Effector CD8-positive, alpha-beta T cell (primary cell): ENCODE results near the gene TRRAP.
"Not testable (repeated sequence)": the region's sequence is repeated elsewhere in the genome, so short reads cannot be mapped to it uniquely, and the experiment has no call there.

Experiments
- DNase-seq: peaks from one replicate; lab custom pipeline; 2025; lab: John Stamatoyannopoulos, UW

TRRAP gene

DNA sequence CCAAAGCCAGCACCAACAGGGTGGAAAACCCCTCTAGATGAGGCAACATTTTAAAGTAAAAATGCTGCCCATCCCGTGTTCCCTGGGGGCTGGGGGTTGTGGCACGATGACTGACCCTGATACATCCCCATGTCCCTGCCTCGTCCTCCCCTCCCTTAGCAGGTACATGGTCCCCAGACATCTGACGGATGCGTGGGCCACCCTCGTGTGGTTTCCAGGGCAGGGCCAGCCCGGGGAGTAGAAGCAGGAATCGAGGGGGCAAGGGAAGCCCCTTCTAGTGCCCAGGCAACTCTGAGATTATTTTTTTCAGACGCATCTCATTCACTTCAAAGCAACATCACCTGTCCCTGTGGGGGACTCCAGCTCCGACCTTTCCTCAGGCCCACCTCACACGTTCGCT lies 12.0 kb upstream of the TRRAP start:
- no peak for DNase-seq

DNA sequence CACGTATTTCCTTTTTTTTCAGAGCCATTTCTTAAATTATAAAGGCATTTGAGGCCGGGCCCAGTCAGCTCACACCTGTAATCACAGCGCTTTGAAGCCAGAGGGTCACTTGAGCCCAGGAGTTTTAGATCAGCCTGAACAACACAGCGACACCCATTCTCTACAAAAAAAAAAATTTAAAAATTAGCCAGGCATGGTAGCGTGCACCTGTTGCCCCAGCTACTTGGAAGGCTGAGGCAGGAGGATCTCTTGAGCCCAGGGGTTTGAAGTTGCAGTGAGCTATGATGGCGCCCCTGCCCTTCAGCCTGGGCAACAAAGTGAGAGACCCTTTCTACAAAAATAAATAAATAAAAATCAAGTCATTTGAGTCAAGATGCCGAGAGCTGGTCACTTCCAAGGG lies 11.6 kb upstream of the TRRAP start:
- DNase-seq = no peak

DNA sequence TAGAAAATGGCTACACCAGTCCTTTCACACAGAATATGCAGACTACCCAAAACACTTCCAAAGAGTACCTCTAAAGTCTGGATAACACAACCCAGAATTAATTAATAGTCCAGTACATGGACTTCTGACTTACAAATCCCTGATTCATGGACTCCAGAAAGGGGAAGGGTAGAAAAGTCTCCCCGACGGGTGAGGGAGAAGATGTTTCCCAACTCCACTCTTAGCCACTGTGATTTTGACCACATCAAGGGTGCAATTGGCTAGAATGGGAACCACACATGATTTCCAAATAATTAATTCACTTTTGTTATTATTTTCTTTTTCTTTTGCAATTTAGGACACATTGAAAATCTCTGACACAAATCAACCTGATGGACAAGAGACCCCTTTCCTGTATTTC lies 9.9 kb upstream of the TRRAP start:
- DNase-seq = no peak

DNA sequence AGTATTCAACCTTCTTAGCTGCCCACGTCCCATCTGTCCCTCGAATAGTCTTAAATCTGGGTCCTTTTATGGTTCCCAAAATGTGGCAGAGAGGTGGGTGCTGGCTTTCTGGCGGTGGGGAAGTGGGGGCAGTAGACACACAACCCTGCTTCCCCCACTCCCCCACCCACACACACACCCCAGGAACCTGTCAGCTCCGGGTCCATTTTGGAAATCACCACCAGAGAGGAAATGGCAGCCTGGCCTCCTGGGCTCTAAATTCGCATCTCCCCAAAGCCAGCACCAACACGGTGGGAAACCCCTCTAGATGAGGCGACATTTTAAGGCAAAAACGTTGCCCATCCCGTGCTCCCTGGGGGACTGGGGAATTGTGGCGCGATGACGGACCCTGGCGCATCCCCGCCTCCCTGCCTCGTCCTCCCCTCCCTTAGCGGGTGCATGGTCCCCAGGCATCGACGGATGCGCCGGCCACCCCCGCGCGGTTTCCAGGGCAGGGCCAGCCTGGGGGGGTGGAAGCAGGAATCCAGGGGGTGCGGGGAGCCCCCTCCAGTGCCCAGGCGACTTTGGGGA lies 9.2 kb upstream of the TRRAP start:
- no peak for DNase-seq

DNA sequence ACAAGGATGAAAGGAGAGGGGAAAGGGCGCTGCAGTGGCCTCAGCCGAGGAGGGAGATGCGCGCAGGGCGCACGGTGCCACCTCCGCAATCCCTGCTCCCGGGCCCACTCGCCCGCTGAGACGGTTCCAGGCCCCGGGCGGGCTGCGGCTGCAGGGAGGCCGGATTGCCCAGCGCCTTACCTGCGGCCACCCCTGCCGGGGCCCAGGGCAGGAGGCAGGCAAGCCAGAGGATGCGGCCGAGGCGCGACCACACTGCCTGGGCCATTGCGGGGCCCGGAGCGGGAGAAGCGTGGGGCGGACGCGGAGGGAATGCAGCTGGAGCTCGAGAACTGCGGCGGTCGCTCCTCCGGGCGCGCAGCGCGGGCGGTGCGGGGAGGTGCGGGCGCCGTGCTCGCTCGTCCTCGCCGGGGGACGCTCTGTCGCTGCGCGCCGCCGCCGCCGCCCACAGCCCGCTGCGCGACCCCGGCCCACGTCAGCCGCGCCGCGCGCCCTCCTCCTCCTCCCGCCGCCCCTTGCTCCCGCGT lies 8.7 kb upstream of the TRRAP start, which contains the start of gene TMEM130:
TMEM130 (minus strand) TSS at position 418 of the 524 bp plus-strand sequence; CDS start at position 265, 153 bp downstream.
- no peak for DNase-seq

DNA sequence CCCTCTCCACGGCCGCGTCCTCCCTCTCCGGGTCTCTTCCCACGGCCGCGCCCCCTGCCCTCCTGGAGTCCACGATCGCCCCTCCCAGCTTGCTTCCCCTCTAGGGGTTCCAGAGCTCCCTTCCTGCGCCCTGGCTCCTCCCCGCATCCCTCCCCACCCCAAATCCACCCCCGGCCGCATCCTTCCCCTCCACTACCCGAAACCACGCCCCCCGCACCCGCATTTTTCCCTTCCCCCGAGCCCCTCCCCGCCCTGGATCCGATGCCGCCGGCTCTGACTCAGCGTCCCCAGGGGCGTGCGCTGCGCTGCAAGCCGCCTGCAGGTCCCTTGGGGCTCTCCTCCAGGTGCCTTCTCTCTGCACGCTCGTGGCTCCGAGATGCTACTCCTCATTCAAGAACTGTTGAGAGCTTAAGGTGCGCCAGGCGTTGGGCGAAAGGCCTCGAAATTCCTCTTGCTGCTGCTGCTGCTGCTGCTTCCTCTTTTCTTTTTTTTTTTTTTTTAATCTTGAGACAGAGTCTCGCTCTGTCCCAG lies 8.1 kb upstream of the TRRAP start:
- peak; percentile 10 for DNase-seq

DNA sequence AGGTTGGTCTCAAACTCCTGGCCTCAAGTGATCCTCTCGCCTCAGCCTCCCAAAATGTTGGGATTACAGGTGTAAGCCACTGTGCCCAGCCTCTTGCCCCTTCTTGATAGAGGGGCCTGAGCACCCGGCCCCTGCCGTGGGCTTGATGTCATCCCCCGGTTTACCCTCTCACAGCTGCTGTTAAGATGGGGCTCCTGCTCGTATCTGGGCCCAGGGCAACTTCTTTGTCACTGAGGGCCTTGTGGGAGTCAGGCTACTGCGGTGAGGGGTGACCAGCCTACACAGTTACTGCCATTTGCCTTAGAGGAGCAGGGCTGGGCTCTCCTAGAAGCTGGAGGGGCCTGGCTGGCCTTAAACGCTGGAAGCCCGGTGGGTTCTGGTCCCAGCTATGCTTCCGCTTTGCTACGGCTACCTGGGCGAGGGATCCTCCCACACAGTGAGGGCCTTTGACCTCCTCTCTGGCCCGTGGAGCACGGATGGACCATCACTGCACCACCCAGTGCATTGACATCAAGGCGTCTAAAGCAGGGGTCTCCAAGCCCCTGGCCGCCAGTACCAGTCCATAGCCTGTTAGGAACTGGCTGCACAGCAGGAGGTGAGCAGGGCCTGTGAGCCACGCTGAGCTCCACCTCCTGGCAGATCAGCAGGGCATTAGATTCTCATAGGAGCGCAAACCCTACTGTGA lies 7.4 kb upstream of the TRRAP start:
- DNase-seq = no peak

DNA sequence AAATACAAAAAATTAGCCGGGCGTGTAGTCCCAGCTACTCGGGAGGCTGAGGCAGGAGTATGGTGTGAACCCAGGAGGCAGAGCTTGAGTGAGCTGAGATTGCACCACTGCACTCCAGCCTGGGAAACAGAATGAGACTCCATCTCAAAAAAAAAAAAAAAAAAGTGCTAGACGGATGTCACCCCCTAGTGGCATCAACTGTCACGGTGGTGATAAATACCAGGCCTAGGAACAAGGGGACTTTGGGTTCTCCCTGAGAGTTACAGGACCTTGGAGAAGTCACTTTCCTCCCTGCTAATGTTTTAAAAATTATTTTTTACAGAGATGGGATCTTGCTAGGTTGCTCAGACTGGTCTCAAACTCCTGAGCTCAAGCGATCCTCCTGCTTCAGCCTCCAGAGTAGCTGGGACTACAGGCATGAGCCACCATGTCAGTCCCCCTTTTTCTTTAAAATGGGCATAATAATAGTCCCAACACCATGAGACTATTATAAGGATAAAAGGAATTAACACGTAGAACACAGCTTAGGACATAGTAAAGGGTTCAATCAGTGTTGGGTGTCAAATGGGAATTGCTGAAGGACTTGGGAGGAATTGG lies 5.9 kb upstream of the TRRAP start:
- no peak for DNase-seq

DNA sequence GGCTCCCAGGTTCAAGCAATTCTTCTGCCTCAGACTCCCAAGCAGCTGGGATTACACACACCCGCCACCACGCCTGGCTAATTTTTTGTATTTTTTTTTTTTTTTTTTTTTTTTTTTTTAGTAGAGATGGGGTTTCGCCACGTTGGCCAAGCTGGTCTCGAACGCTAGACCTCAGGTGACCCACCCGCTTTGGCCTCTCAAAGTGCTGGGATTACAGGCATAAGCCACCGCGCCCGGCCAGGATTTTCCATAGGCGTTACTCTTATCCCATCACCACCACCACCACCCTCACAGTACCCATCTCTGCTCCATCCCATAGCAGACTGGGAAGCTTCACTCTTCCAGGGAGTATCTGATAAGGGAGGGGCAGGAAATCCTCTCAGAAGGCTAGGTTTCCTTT lies 4.7 kb upstream of the TRRAP start:
- DNase-seq = not testable (repeated sequence)

DNA sequence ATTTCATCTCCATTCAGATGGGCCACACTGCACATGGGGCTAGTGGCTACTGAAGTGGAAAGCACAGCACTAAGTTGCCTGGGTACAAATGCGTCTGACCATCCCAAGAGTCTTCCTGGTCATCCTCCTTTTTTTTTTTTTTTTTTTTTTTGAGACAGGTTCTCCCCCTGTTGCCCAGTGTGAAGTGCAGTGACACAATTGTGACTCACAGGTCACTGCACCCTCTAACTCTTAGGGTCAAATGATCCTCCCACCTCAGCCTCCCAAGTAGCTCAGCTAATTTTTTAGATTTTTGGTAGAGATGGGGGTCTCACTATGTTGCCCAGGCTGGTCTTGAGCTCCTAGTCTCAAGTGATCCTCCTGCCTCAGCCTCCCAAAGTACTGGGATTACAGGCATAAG lies 3.4 kb upstream of the TRRAP start:
- DNase-seq = no peak

DNA sequence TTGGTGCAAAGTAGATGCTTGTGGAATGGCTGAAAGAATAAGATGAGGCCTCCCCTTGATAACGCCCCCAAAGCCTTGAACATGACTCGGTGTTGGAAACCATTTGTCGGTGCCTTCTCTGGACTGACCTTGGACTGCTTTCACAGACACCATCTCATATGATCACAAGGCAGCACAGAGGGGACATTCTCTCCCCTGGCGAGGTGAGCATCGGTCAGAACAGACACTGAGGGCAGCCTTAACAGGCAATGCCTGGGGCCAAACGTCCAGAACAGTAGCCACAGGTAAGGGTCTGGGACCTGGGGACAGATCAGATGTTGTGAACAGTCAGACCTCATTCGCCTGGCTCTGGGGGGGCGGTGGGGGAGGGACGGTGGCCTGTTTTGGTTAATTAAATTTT lies 2.8 kb upstream of the TRRAP start:
- no peak for DNase-seq

DNA sequence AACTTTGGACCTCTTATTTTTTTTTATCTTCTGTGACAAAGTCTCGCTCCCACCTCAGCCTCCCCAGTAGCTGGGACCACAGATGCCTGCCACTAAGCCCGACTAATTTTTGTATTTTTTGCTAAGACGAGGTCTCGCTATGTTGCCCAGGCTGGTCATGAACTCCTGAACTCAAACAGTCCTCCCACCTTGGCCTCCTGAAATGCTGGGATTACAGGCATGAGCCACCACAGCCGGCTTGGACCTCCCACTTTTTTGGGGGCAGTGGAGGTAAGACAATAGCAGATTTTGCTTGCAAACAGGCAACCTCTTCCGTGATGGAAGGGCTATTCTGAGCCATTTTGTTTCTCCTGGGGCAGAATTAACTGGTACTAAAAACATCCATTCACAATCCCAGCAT lies 1.2 kb upstream of the TRRAP start:
- DNase-seq = no peak

DNA sequence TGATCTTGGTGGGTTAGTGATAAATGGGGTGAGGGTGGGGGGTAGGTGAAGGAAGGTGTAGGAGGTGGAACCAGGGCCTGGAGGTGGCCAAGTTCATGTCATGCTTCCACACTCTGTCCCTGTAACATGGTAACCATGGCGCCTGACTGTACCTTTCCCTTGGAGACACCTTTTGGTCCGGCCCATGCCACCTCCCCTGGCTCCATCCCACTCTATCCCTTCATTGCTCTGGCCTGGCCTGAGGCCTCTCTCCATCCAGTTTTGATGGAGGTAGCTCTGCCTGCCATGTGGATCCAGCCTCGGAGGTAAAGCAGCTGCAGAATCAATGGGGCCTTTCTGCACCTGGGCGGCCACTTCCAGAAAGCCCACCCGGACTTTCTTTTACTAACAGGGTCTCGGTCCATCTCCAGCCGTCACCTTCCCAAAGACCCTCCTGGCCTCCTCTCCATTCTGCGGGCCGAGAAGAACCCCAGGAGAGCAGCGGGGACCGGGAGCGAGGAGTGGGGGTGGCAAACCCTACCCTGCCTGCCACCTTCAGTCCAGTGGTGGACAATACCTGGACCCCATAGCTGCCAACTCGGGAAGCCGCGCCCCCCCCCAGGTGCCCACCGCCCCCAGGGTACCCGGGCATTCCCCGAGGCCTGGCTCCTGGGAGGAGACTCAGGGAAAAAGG lies 504 bp upstream of the TRRAP start:
- DNase-seq = no peak

DNA sequence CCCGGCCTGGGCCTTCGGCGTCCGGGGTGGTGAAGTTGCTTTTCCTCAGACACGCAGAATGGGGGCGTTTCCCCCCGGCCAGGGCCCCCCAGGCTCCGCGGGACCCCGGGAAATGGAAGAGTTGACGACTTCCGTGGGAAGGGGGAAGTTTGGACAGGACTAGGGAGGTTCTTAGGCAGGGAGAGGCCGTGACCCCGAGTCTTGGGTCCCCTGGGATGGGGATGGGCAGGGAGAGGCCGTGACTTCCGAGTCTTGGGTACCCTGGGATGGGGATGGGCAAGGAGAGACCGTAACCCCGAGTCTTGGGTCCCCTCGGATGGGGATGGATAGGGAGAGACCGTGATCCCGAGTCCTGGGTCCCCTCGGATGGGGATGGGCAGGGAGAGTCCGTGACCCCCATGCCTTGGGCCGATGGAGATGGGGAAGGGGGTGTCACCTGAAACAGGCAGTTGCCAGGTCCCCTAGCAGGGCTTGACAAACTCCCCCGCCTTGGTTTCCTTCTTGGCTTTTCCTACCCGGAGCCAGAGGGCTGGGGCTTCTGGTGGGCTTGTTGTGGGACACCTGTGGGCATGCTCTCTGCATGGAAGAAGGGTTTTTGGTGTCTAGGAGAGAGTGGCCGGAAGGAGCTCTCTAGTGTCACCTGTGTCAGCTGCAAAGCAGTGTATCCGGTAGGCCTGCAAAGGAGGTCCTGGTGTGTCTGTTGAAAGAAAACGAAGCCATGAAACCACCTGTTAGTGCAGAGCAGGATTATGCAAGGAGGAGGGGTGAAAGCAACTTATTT lies 1.1 kb downstream of the TRRAP start:
- peak; percentile 45 for DNase-seq

DNA sequence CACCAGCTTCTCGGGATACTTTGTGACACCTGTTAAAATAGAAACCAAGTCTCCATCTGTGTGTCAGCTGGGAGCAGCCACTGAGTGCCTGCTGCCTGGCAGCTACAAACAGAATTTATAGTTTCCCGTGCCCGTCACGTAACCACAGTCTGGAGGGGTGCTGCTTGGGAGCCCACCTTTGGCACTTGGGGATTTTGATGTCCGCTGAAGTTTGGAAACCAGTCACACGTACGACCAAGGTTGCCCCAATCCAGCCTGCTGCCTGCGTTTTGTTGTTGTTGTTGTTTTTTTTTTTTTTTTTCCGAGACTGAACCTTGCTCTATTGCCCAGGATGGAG lies 1.6 kb downstream of the TRRAP start:
- DNase-seq = peak; percentile 30

DNA sequence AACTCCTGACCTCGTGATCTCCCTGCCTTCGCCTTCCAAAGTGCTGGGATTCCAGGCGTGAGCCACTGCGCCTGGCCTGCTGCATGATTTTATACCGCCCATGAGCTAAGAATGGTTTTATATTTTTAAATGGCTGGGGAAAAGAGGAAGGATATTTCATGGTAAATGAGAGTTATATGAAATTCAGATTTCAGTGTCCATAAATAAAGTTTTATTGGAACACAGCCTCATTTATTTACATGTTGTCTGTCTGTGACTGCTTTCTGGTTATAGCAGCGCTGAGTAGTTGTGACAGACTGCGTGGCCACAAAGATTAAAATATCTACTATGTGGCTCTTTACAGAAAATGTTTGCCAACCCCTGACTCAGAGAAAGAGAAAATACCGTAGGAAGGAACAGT lies 2.2 kb downstream of the TRRAP start:
- no peak for DNase-seq

DNA sequence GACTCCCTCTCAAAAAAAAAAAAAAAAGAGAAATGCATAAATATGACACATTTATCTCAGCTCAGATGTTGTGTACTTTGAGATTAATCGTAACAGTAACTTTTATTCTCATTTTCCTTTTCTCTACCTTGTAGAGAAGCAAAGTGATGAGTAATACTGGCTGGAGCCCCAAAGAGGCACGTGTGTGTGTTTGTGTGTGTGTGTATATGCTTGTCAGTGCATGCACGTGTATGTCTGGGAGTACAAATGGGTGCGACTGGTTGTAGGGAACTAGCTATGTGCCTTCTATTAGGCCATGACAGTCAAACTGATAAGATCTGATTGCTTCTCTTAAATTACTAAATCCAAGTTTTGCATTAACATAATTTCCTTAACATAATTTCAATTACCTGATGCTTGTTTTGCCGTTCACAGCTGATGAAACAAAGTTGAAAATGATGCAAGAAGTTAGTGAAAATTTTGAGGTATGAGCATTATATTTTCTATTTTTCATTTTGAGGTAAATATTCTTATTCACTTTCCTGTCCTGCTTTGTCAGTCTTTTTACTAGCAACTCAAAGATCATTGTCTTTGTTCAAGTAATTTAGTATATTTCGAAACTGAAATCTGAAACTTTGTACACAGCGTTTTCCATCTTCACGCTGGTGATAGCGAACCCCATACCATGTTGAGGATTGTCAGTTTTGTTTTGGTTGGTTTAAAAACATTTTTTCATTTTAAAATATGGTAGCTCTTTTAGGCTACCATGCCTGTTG lies 3.4 kb downstream of the TRRAP start:
- DNase-seq = no peak

DNA sequence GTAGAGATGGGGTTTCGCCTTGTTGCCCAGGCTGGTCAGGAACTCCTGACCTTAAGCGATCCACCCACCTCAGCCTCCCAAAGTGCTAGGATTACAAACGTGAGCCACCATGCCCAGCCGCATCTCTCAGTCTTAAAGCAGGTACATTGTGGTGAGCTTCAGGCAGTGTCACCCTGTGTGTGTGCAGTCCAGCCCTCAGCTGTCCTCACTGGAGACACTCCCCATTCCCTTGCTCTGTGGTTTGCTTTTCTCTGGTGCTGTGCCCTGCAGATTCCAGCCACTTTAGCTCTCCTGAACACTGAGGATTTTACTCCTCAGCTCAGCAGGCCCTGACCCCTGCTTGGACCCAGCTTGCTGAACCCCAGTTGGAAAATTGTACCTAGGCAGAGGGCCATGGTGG lies 6.1 kb downstream of the TRRAP start:
- DNase-seq = no peak

DNA sequence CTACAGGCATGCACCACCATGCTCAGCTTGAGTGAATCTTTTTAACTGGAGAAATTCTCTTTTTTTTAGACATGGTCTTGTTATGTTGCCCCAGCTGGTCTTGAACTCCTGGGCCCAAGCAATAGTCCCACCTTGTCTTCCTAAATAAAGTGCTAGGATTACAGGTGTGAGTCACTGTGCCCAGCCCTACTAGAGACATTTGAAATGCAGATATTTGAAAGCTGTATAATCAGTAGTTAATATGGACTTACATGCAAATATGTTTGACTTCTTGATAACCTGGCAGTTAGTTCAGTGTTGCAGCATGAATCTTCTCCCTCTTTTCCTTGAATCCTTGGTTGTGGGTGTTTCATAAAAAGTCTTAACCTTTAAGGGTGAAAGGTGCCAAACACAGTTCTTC lies 8.7 kb downstream of the TRRAP start:
- DNase-seq = no peak

DNA sequence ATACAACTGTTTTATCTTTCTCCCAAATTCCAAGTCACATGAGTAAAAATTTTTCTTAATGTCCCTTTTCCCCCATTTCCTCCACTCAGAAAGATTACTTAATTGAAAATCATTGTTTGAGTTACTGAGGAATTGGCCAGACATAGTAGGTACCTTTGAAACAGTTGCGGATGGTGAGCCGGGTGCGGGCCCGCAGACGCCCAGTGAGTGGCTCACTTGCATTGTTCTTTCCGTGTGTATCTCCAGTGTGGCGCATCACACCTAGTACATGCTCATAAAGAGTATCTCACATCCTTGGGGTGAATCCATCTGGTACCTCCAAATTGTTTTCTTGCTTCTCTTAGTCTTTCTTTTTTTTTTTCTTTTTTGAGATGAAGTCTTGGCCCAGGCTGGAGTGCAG lies 14.3 kb downstream of the TRRAP start:
- no peak for DNase-seq

DNA sequence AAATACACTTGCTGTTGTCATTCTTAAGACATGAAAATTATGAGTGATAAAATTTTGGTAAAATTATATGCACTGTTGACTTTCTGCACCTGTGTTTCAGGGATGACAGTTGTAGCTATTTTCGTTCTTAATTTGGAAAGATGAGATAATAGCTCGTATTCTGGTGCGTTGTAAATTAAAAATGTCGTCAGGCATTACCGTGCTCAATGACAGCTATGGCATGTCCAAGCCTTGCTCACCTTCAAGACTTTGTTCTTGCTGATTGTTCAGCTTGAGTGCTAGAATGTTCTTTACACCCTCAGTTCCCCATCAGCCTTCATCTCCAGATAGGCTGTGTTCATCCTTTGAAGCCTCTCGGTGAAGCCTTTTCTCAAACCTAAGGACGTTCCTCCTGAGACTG lies 21.5 kb downstream of the TRRAP start:
- DNase-seq = no peak
